Testis (tissue), 3 donors: ENCODE measurements around the gene PUS3. TPM values are rescaled to one million over a fixed set of nuclear protein-coding genes. Genes with fewer than 3 reads are reported as not detected.

ENCODE experiments used
- DNase-seq: peaks from one replicate; pipeline ENCODE4 v3.0.0-alpha.2; 2019
- H3K27ac ChIP-seq, 2 donors: fragments of 200-600 bp; sonication (generic); one replicate each; pipeline ENCODE4 v1.5.1; 2019
- H3K27me3 ChIP-seq: fragments of 200-600 bp; sonication (generic); one replicate; pipeline ENCODE4 v1.5.1; 2019
- H3K36me3 ChIP-seq: fragments of 200-600 bp; sonication (generic); one replicate; pipeline ENCODE4 v1.5.1; 2017; ENCODE audit warnings: low read depth; ENCODE audit errors: missing control alignments
- H3K4me1 ChIP-seq: fragments of 200-600 bp; sonication (generic); one replicate; pipeline ENCODE4 v1.5.1; 2019
- H3K4me3 ChIP-seq, 2 donors: fragments of 200-600 bp; sonication (generic); one replicate each; pipeline ENCODE4 v1.5.1; 2017 to 2019
- H3K9me3 ChIP-seq: fragments of 200-600 bp; sonication (generic); one replicate; pipeline ENCODE4 v1.5.1; 2017
- POLR2A ChIP-seq: fragments of 450-650 bp; IDR thresholded peaks from one replicate; pipeline ENCODE4 v1.6.1; 2017; ENCODE audit warnings: antibody characterized with exemption, mild to moderate bottlenecking, moderate library complexity
- WGBS, 2 donors: methylation state at CpG; one replicate each; pipeline ENCODE4 v1.1.5; 2018; 5-methylcytosine and 5-hydroxymethylcytosine counted together
- intact Hi-C: fragments of 100-400 bp; cut with DNase I; formaldehyde crosslinking; loops from one replicate; pipeline ENCODE4 v1.15.1; 2023; ENCODE audit warnings: low total_unique reads
- polyA plus RNA-seq: library from polyadenylated mRNA; stranded (reverse); fragments of 350-450 nt; fragmentation: Illumina TruSeq; extraction: RNeasy Lipid Tissue Mini Kit (QIAGEN cat#74804); gene quantifications from one replicate; pipeline ENCODE4 v1.2.3, GENCODE V29; 2014; ENCODE audit warnings: low read depth, low replicate concordance; ENCODE audit not compliant: insufficient read depth
- total RNA-seq, 2 donors: library from RNA; depleted of rRNA; stranded (reverse); fragments of >200 nt; gene quantifications; one replicate each; pipeline ENCODE4 v1.2.3, GENCODE V29; 2016
- TF ChIP-seq, protein P1 (sequence below), 3 experiments: fragments of 450-650 bp in 2 of 3; fragments of 200-600 bp in 1 of 3; sonication (generic) in 1 of 3; IDR thresholded peaks; one replicate each; pipeline ENCODE4 v1.5.1; 2016 to 2019; ENCODE audit warnings: antibody characterized with exemption in 3 of 3, mild to moderate bottlenecking in 2 of 3, moderate library complexity in 1 of 3

PUS3 gene
- total and polyA plus RNA-seq, 3 donors from 2014 or later: 6.1 to 9.4 (median 8.4) TPM

DNA sequence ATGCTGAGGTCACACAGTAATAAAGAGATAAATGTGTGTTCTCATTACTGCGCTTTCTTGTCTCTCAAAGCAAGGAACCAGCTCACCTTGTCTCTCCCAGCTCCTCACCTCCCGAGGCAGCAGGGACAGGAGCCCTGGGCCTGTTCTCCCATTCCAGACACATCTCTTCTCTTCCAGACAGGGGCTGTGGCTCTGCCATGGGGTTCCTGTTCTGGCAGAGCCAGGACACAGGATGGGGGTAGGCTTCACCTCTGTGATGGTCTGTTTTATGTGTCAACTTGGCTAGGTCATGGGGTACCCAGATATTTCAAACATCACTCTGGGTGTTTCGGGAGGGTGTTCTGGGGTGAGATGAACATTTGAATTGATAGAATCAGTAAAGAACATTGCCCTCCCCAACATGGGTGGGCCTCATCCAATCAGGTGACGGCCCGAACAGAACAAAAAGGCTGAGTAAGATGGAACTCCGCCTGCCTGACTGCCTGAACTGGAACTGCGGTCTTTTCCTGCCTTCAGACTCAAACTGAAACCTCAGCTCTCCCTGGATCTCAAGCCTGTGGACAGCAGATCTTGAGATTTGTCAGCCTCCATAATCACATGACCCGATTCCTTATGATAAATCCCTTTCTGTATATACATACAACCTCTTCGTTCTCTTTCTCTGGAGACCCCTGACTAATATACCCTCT is 40.8 kb upstream of the PUS3 start:
- TF ChIP-seq POLR2A: no peak
- TF ChIP-seq, protein P1, sequence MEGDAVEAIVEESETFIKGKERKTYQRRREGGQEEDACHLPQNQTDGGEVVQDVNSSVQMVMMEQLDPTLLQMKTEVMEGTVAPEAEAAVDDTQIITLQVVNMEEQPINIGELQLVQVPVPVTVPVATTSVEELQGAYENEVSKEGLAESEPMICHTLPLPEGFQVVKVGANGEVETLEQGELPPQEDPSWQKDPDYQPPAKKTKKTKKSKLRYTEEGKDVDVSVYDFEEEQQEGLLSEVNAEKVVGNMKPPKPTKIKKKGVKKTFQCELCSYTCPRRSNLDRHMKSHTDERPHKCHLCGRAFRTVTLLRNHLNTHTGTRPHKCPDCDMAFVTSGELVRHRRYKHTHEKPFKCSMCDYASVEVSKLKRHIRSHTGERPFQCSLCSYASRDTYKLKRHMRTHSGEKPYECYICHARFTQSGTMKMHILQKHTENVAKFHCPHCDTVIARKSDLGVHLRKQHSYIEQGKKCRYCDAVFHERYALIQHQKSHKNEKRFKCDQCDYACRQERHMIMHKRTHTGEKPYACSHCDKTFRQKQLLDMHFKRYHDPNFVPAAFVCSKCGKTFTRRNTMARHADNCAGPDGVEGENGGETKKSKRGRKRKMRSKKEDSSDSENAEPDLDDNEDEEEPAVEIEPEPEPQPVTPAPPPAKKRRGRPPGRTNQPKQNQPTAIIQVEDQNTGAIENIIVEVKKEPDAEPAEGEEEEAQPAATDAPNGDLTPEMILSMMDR (IDR thresholded peaks at IDR 0.05): no peak
- no peak overlapping the region for H3K27ac ChIP-seq
- DNase-seq: no peak
- intact Hi-C loops: no loop called here
- 91 to 95% methylated on average over 6 to 9 of the region's 9 CpGs for WGBS, 2 donors
- H3K9me3 ChIP-seq: no peaks in the 10 kb centered on the region
- no peak overlapping the region for H3K4me3 ChIP-seq
- H3K36me3 ChIP-seq: no peaks in the 10 kb centered on the region
- no peaks in the 10 kb centered on the region for H3K4me1 ChIP-seq
- H3K27me3 ChIP-seq: no peaks in the 10 kb centered on the region

DNA sequence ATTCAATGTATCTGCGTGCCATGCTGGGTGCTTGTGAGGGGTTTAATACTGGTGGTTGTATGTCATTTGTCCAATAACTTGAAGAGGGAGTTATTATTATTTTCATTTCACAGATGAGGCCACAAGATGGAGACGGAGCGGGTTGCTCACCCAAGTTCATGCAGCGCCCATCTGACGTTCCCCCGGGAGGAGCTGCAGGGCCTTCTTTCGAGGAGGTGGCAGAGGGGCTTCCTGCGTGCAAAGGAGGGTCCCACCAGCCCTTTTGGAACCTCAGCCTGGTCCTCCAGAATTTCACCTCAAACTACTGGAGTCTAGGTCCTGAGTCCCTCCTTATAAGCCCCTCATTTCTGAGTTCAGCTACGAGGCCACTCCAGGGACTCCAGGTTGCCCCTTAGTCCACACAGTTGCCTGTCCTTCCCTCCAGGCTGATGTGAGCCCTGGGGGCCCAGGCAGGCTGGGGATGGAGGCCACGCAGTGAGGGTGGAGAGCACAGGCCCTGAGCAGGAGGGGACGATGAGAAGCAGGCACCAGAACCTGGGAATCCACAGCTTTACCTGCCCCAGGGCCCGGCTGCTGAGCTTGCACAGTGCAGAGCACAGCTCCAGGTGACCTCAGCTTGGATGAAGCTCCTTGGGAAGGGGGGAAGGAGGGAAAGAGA is 39.9 kb upstream of the PUS3 start:
- H3K27me3 ChIP-seq: no peaks in the 10 kb centered on the region
- TF ChIP-seq POLR2A: no peak
- TF ChIP-seq, protein P1 (IDR thresholded peaks at IDR 0.05): no peak
- H3K27ac ChIP-seq: no peak overlapping the region
- H3K9me3 ChIP-seq: no peaks in the 10 kb centered on the region
- H3K36me3 ChIP-seq: no peaks in the 10 kb centered on the region
- intact Hi-C loops: no loop called here
- no peak for DNase-seq
- 95% methylated on average over 12 of the region's 12 CpGs for WGBS, 2 donors
- no peaks in the 10 kb centered on the region for H3K4me1 ChIP-seq
- H3K4me3 ChIP-seq: no peak overlapping the region

DNA sequence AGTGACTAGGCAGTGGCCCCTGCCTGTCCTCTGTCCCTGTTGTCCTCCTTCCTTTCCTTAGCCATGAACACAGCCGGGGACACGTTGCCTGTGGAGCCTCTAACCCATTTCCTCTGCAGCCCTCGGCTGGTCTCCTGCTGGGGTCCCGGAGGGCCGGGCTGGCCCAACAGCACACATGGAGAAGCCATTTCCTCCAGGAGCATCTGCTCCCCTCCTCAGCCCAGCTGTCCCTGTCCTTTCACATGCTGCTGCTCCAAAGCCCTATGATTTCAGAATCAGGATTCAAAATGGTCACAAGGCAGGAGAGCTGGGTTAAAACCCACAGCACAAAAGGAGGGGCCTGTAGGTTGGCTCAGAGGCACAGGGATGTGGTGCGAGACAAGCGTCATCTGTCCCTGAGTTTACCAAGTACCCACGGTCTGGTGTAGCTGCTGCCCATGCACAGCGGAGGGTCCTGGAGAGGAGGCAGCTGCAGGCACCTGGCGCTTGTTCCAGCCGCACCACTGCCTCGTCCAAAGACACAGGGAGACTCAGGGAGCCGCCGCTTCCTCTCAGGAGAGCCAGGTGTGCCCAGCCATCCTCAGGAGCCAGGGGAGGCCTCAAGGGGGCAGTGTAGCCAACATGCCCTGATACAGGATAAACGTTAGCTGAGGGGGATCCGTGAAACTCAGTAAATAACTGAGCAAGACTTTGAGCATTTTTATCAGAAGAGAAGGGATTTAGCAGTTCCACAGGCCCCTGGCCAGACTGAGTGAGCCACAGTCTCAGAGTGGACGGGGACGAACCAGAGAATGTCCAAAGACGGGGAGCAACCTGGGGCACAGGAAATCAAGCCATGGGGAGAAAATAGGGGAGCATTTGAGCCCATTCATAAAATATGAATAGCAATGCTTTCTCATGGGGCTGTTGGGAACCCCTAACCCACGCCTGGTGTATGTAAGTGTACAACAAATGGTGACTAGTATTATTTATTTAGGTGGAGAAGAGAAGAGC is 38.9 kb upstream of the PUS3 start:
- H3K36me3 ChIP-seq: no peaks in the 10 kb centered on the region
- H3K4me3 ChIP-seq: no peak overlapping the region
- H3K27ac ChIP-seq: no peak overlapping the region
- intact Hi-C loops: no loop called here
- 60 to 66% methylated on average over 17 to 20 of the region's 20 CpGs for WGBS, 2 donors
- H3K27me3 ChIP-seq: no peaks in the 10 kb centered on the region
- H3K4me1 ChIP-seq: no peaks in the 10 kb centered on the region
- TF ChIP-seq, protein P1 (IDR thresholded peaks at IDR 0.05): peak in 2 of 3 experiments; percentile 13 to 30
- no peak for TF ChIP-seq POLR2A
- no peaks in the 10 kb centered on the region for H3K9me3 ChIP-seq
- DNase-seq: peak; percentile 63

DNA sequence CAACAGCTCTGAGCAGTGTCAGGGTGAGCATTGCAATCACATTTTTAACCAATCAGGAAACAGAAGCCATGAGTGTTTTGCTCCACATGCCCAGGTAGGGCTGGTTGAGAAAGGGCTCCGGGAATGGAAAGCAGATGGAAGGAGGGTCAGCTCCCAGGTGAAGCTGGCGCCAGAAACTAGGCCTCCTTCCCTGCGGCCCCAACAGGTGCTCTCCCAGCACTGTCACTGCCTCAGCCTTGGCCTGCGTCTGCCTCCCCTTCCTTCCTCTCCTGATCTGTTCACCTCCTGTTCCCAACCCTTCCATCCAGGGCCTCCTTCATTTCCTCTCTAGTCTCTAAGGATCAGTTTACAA is 38.2 kb upstream of the PUS3 start:
- intact Hi-C loops: no loop called here
- H3K36me3 ChIP-seq: no peaks in the 10 kb centered on the region
- TF ChIP-seq, protein P1 (IDR thresholded peaks at IDR 0.05): no peak
- no peak for TF ChIP-seq POLR2A
- WGBS, 2 donors: 85 to 87% methylated on average over 4 of the region's 4 CpGs
- H3K9me3 ChIP-seq: no peaks in the 10 kb centered on the region
- H3K27ac ChIP-seq: no peak overlapping the region
- no peak for DNase-seq
- no peak overlapping the region for H3K4me3 ChIP-seq
- no peaks in the 10 kb centered on the region for H3K4me1 ChIP-seq
- no peaks in the 10 kb centered on the region for H3K27me3 ChIP-seq
